Measurements from ENCODE around the gene USP9X. TPM values are rescaled to one million over a fixed set of nuclear protein-coding genes. Genes with fewer than 3 reads are reported as not detected.
"Not testable (repeated sequence)": the region's sequence is repeated elsewhere in the genome, so short reads cannot be mapped to it uniquely, and the experiment has no call there.

Gene USP9X
- total RNA-seq, 1 experiment from 2014 or later, result 45.4 TPM

GRCh38 chrX:41085878-41086626 is 807 bp downstream of the USP9X start:
- DNase-seq (ENCODE audit: low read depth), result peak; percentile 59

GRCh38 chrX:41086627-41086932 is 1.3 kb downstream of the USP9X start:
- DNase-seq (ENCODE audit: low read depth), result no peak

GRCh38 chrX:41087201-41087600 is 2.0 kb downstream of the USP9X start:
- no peak for DNase-seq (ENCODE audit: low read depth)

- no peak for DNase-seq (ENCODE audit: low read depth)
Observed at GRCh38 chrX:41090568-41091238, 5.5 kb downstream of the USP9X start.

- no peak for DNase-seq (ENCODE audit: low read depth)
Observed at GRCh38 chrX:41092776-41093175, 7.5 kb downstream of the USP9X start.

- DNase-seq (ENCODE audit: low read depth), result no peak
Observed at GRCh38 chrX:41095174-41095573, 9.9 kb downstream of the USP9X start.

- DNase-seq (ENCODE audit: low read depth), result no peak
Observed at GRCh38 chrX:41095908-41096307, 10.7 kb downstream of the USP9X start.

- DNase-seq (ENCODE audit: low read depth), result no peak
Observed at GRCh38 chrX:41096339-41096955, 11.2 kb downstream of the USP9X start.

GRCh38 chrX:41097326-41097725 is 12.1 kb downstream of the USP9X start:
- DNase-seq (ENCODE audit: low read depth), result no peak

GRCh38 chrX:41100200-41100599 is 15.0 kb downstream of the USP9X start:
- DNase-seq (ENCODE audit: low read depth), result no peak

GRCh38 chrX:41100819-41101218 is 15.6 kb downstream of the USP9X start:
- no peak for DNase-seq (ENCODE audit: low read depth)

GRCh38 chrX:41105005-41105404 is 19.8 kb downstream of the USP9X start:
- DNase-seq (ENCODE audit: low read depth), result no peak

- not testable (repeated sequence) for DNase-seq (ENCODE audit: low read depth)
Observed at GRCh38 chrX:41106257-41106656, 21.0 kb downstream of the USP9X start.

- no peak for DNase-seq (ENCODE audit: low read depth)
Observed at GRCh38 chrX:41108007-41108406, 22.8 kb downstream of the USP9X start.

GRCh38 chrX:41108463-41109205 is 23.4 kb downstream of the USP9X start:
- no peak for DNase-seq (ENCODE audit: low read depth)

GRCh38 chrX:41110801-41111625 is 25.8 kb downstream of the USP9X start:
- no peak for DNase-seq (ENCODE audit: low read depth)

GRCh38 chrX:41115104-41115425 is 29.8 kb downstream of the USP9X start:
- DNase-seq (ENCODE audit: low read depth), result peak; percentile 13

GRCh38 chrX:41116948-41117347 is 31.7 kb downstream of the USP9X start:
- peak; percentile 5 for DNase-seq (ENCODE audit: low read depth)

- no peak for DNase-seq (ENCODE audit: low read depth)
Observed at GRCh38 chrX:41118156-41118555, 32.9 kb downstream of the USP9X start.

- no peak for DNase-seq (ENCODE audit: low read depth)
Observed at GRCh38 chrX:41119803-41120202, 34.6 kb downstream of the USP9X start.

- no peak for DNase-seq (ENCODE audit: low read depth)
Observed at GRCh38 chrX:41121766-41122165, 36.5 kb downstream of the USP9X start.
